ENCODE results near the gene KDM2B.

Gene KDM2B

GRCh38 chr12:121580959-121581685 lies at the start of gene KDM2B:
Gene KDM2B (minus strand): TSS chr12:121581023. CDS start chr12:121580911, 112 bp downstream.
- DNase-seq: peak; percentile 29
- Histone ChIP-seq H3K4me3 (ENCODE audit: low read depth in 1 of 2, low read length in 2 of 2) (peak within 1 kb of the TSS; percentile 53 to 79; a peak in 3 of 4 replicates), H3K79me2 (ENCODE audit: insufficient read depth, low read length) (peaks cover 61% of the 10 kb centered on the region), H4K20me1 (ENCODE audit: insufficient read depth, low read length) (no peaks in the 10 kb centered on the region), H2AFZ (ENCODE audit: low read depth, low read length) (peak within 1 kb of the TSS; percentile 71), H3K9ac (ENCODE audit: low read depth, low read length) (peak within 1 kb of the TSS; percentile 90), H3K36me3 (ENCODE audit: insufficient read depth, low read length) (peaks cover 6% of the 10 kb centered on the region), H3K4me2 (ENCODE audit: insufficient read depth, low read length) (peak within 1 kb of the TSS; percentile 64), H3K27ac (ENCODE audit: low read length) (peak within 1 kb of the TSS; percentile 95), H3K4me1 (ENCODE audit: insufficient read depth, low read length) (peaks cover 61% of the 10 kb centered on the region), H3K27me3 (ENCODE audit: insufficient read depth, low read length, poor library complexity) (no peaks in the 10 kb centered on the region), H3K9me3 (ENCODE audit: insufficient read depth, low read length, severe bottlenecking) (no peaks in the 10 kb centered on the region)
- TF ChIP-seq EZH2 (IDR thresholded peaks at IDR 0.05; ENCODE audit: borderline replicate concordance, low read depth, low read length, severe bottlenecking): no peak
- TF ChIP-seq, protein P1, sequence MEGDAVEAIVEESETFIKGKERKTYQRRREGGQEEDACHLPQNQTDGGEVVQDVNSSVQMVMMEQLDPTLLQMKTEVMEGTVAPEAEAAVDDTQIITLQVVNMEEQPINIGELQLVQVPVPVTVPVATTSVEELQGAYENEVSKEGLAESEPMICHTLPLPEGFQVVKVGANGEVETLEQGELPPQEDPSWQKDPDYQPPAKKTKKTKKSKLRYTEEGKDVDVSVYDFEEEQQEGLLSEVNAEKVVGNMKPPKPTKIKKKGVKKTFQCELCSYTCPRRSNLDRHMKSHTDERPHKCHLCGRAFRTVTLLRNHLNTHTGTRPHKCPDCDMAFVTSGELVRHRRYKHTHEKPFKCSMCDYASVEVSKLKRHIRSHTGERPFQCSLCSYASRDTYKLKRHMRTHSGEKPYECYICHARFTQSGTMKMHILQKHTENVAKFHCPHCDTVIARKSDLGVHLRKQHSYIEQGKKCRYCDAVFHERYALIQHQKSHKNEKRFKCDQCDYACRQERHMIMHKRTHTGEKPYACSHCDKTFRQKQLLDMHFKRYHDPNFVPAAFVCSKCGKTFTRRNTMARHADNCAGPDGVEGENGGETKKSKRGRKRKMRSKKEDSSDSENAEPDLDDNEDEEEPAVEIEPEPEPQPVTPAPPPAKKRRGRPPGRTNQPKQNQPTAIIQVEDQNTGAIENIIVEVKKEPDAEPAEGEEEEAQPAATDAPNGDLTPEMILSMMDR (IDR thresholded peaks at IDR 0.05; ENCODE audit: borderline replicate concordance, extremely low read depth, low read length, poor library complexity, severe bottlenecking): no peak
- no peak for ATAC-seq (ENCODE audit: insufficient read depth, low read depth)

DNA sequence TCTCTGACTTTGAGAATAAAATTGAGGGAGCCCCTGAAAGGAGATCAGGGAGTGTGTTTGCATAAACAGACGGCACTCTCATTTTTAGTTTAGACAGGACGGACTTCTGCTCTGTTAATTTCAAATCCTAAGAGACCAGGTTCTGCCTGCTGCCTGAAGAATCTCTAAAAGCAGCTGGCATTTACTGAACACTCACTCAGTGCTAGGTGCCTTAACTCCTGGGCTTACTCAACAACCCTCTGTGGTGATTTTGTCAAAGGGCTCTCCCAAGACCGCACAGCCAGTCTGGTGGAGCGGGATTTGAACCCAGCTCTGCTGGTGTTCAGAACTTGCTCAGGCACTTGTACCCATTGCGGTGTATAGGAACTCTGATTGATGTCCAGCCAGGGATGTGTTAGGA lies 47.7 kb upstream of the KDM2B start:
- Histone ChIP-seq H3K9me3 (ENCODE audit: insufficient read depth, low read length, severe bottlenecking) (no peaks in the 10 kb centered on the region), H3K4me2 (ENCODE audit: insufficient read depth, low read length) (peak overlapping the region; percentile 69), H3K4me3 (ENCODE audit: low read depth in 1 of 2, low read length in 2 of 2) (peak overlapping the region in 1 of 2 experiments; percentile 62; a peak in 1 of 4 replicates), H3K9ac (ENCODE audit: low read depth, low read length) (peak overlapping the region; percentile 92; the same call in 1 of the 2 replicates), H4K20me1 (ENCODE audit: insufficient read depth, low read length) (peaks cover 19% of the 10 kb centered on the region; the same call in 1 of the 2 replicates), H3K27me3 (ENCODE audit: insufficient read depth, low read length, poor library complexity) (no peaks in the 10 kb centered on the region), H3K36me3 (ENCODE audit: insufficient read depth, low read length) (peaks cover 7% of the 10 kb centered on the region; the same call in 1 of the 2 replicates), H3K4me1 (ENCODE audit: insufficient read depth, low read length) (peaks cover 47% of the 10 kb centered on the region), H2AFZ (ENCODE audit: low read depth, low read length) (no peak overlapping the region), H3K79me2 (ENCODE audit: insufficient read depth, low read length) (peaks cover 57% of the 10 kb centered on the region), H3K27ac (ENCODE audit: low read length) (peak overlapping the region; percentile 81; the same call in 1 of the 2 replicates)
- DNase-seq (no peak), ATAC-seq (ENCODE audit: insufficient read depth, low read depth) (no peak)
- TF ChIP-seq, protein P1 (IDR thresholded peaks at IDR 0.05; ENCODE audit: borderline replicate concordance, extremely low read depth, low read length, poor library complexity, severe bottlenecking): no peak
- TF ChIP-seq EZH2 (IDR thresholded peaks at IDR 0.05; ENCODE audit: borderline replicate concordance, low read depth, low read length, severe bottlenecking): no peak

DNA sequence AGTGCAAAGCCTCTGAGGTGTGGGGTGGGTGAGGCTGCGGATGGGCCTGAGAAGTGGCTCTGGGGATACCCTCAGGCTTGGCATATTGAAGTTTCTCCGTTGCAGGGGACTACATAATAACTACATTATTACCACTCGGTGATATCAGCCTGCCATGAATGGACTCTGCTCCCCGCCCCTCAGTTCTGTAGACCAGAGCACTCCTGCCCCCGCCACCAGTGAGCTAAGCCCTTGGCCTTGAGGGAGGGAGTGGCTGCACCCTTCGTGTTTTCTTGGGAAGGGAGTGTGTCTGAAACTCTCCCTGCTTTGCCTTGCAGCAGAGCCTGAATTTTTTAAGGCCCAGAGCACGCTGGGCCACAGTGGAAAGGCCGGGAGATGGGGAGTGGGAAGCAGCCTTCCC lies 47.2 kb upstream of the KDM2B start:
- H3K36me3 ChIP-seq (ENCODE audit: insufficient read depth, low read length): peaks cover 7% of the 10 kb centered on the region; the same call in 1 of the 2 replicates
- H3K4me2 ChIP-seq (ENCODE audit: insufficient read depth, low read length): peak overlapping the region; percentile 69
- peaks cover 15% of the 10 kb centered on the region; the same call in 1 of the 2 replicates for H4K20me1 ChIP-seq (ENCODE audit: insufficient read depth, low read length)
- DNase-seq: no peak
- TF ChIP-seq, protein P1 (IDR thresholded peaks at IDR 0.05; ENCODE audit: borderline replicate concordance, extremely low read depth, low read length, poor library complexity, severe bottlenecking): no peak
- TF ChIP-seq EZH2 (IDR thresholded peaks at IDR 0.05; ENCODE audit: borderline replicate concordance, low read depth, low read length, severe bottlenecking): no peak
- no peaks in the 10 kb centered on the region for H3K27me3 ChIP-seq (ENCODE audit: insufficient read depth, low read length, poor library complexity)
- H3K4me3 ChIP-seq (ENCODE audit: low read depth in 1 of 2, low read length in 2 of 2): peak overlapping the region in 1 of 2 experiments; percentile 62; a peak in 3 of 4 replicates
- no peaks in the 10 kb centered on the region for H3K9me3 ChIP-seq (ENCODE audit: insufficient read depth, low read length, severe bottlenecking)
- H3K79me2 ChIP-seq (ENCODE audit: insufficient read depth, low read length): peaks cover 54% of the 10 kb centered on the region
- H2AFZ ChIP-seq (ENCODE audit: low read depth, low read length): no peak overlapping the region
- peaks cover 47% of the 10 kb centered on the region for H3K4me1 ChIP-seq (ENCODE audit: insufficient read depth, low read length)
- peak overlapping the region; percentile 92 for H3K9ac ChIP-seq (ENCODE audit: low read depth, low read length)
- ATAC-seq (ENCODE audit: insufficient read depth, low read depth): no peak
- H3K27ac ChIP-seq (ENCODE audit: low read length): peak overlapping the region; percentile 81
